ENCODE data around the gene SKIC2. TPM values are rescaled to one million over a fixed set of nuclear protein-coding genes. Genes with fewer than 3 reads are reported as not detected.

The SKIC2 gene
- total RNA-seq, 1 experiment from 2014 or later: 68.0 TPM

GRCh38 chr6:31940256-31940664, 18.7 kb upstream of the SKIC2 start:
- no TSS peak for BruUV-seq (replicated peaks)
- peak overlapping the region; percentile 17; the same call in 1 of the 2 replicates for H3K4me2 ChIP-seq (ENCODE audit: low read length)
- RAD21 ChIA-PET (ENCODE audit: low non-redundant PET in 1 of 2, low total read pairs in 2 of 2, uncharacterized antibody in 2 of 2, unreplicated experiment in 2 of 2): no interaction called here
- H3K27me3 ChIP-seq (ENCODE audit: insufficient read depth, low read length): no peaks in the 10 kb centered on the region
- H3K79me2 ChIP-seq (ENCODE audit: insufficient read depth, low read length): no peaks in the 10 kb centered on the region
- no peak overlapping the region for H3K4me3 ChIP-seq (replicated peaks in 1 of 2; ENCODE audit: low read depth in 1 of 2, low read length in 2 of 2)
- DNase-seq (ENCODE audit: low read depth, low spot score) (no peak), ATAC-seq (no peak)
- H3K9me2 ChIP-seq (ENCODE audit: insufficient read depth): no peaks in the 10 kb centered on the region
- CTCF ChIA-PET: interaction anchor here (1.1 kb wide), 1 partner anchor 12 kb away, joined by 11 read pairs; no protein-coding TSS in a partner anchor
- peaks cover 9 to 34% of the 10 kb centered on the region in 2 experiments; a peak in 3 of 4 replicates for H3K4me1 ChIP-seq (ENCODE audit: control insufficient read depth in 1 of 2, insufficient read depth in 2 of 2, low read length in 2 of 2)
- H3K36me3 ChIP-seq (ENCODE audit: control insufficient read depth in 1 of 2, insufficient read depth in 2 of 2, low read length in 2 of 2): no peaks in the 10 kb centered on the region
- no peak overlapping the region for H3K27ac ChIP-seq (ENCODE audit: low read depth, low read length)
- H3K9ac ChIP-seq (ENCODE audit: low read length): no peak overlapping the region
- POLR2A ChIA-PET: interaction anchor here (1.0 kb wide), 1 partner anchor 11 kb away, joined by 3 read pairs; no protein-coding TSS in a partner anchor
- H2AFZ ChIP-seq (ENCODE audit: low read depth, low read length, poor library complexity, severe bottlenecking): no peak overlapping the region
- intact Hi-C loops (cut with micrococcal nuclease): no loop called here
- H3K9me3 ChIP-seq (ENCODE audit: control insufficient read depth in 1 of 2, insufficient read depth in 1 of 2, low read depth in 1 of 2, low read length in 2 of 2): no peaks in the 10 kb centered on the region
- TF ChIP-seq CEBPB (IDR thresholded peaks at IDR 0.05; ENCODE audit: low read depth) (no peak), REST (IDR thresholded peaks at IDR 0.05; ENCODE audit: low read depth) (no peak), EZH2phosphoT487 (IDR thresholded peaks at IDR 0.05; ENCODE audit: borderline replicate concordance) (no peak), CBX3 (IDR thresholded peaks at IDR 0.05; ENCODE audit: low read depth) (no peak), CTCF (IDR thresholded peaks at IDR 0.05 in 2 of 3, conservative IDR thresholded peaks at IDR 0.05 in 1 of 3; ENCODE audit: borderline replicate concordance in 1 of 3, insufficient read depth in 1 of 3, low read depth in 2 of 3, low read length in 2 of 3) (no peak), POLR2A (IDR thresholded peaks at IDR 0.05; ENCODE audit: borderline replicate concordance, extremely low read depth, insufficient read depth, insufficient read length) (no peak), ELF1 (IDR thresholded peaks at IDR 0.05; ENCODE audit: borderline replicate concordance, low read depth) (no peak), SRF (IDR thresholded peaks at IDR 0.05; ENCODE audit: low read depth) (no peak), SP1 (IDR thresholded peaks at IDR 0.05; ENCODE audit: low read depth) (no peak), ZBTB33 (IDR thresholded peaks at IDR 0.05; ENCODE audit: extremely low read depth, insufficient replicate concordance, low read length) (no peak), TCF7L2 (IDR thresholded peaks at IDR 0.05; ENCODE audit: borderline replicate concordance, extremely low read depth, insufficient read depth, insufficient read length) (no peak)
- H4K20me1 ChIP-seq (ENCODE audit: insufficient read depth): no peaks in the 10 kb centered on the region

Data from HCT116 (cell line).